NCI-H187 (cell line): ENCODE results near the gene HIPK2.
"Not testable (repeated sequence)": the region's sequence is repeated elsewhere in the genome, so short reads cannot be mapped to it uniquely, and the experiment has no call there.

Source experiments
- DNase-seq, 2 experiments: peaks; one replicate each; lab custom pipeline; 2025; lab: John Stamatoyannopoulos, UW

Gene HIPK2

DNA sequence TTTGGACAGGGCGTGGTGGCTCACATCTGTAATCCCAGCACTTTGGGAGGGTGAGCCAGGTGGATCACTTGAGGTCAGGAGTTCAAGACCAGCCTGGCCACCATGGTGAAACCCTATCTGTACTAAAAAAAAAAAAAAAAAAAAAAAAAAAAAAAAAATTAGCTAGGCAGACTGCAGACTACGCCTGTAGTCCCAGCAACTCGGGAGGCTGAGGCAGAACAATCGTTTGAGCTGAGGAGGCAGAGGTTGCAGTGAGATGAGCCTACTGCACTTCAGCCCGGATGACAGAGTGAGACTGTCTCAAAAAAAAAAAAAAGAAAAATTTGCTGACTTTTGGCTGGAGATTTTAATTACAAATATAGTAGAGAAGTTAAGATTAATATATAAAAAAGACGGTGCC, 104.0 kb downstream of the HIPK2 start:
- no peak for DNase-seq

DNA sequence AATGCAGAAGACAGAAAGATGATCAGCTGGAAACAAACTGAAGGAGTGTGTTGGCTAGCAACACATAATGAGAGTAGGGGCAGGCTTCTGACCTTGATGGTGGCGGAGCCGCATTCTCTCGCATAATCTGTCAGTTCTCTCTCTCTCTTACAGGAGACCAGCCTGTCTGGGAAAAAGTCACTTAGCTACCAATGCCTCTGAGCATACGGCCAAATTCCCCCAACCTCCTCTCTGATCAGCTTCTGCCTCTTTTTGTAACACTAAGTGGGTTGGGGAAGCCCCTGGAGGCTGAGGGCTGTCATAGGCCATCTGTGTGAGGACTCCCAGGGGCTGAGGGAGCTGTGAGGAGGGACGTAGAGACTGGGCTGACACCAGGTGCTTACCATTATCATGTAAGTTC, 104.6 kb downstream of the HIPK2 start:
- no peak for DNase-seq

DNA sequence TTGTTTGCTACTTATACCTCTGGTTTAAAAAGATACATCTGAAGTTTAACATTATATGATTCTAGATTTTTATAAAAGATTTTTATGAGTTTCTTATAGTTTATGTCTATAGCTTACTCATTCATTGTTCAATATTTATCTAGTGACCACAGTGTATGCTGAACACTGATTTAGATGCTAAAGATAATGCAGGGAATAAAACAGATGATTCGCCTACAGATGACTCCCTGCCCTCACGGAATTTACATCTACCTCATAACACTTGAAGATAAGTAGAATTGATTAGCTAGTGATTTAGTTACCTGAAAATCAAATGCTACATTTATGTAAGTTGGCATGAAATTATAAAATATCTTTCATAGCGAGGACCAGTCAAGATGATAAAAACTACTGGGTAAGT, 105.8 kb downstream of the HIPK2 start:
- DNase-seq = no peak

DNA sequence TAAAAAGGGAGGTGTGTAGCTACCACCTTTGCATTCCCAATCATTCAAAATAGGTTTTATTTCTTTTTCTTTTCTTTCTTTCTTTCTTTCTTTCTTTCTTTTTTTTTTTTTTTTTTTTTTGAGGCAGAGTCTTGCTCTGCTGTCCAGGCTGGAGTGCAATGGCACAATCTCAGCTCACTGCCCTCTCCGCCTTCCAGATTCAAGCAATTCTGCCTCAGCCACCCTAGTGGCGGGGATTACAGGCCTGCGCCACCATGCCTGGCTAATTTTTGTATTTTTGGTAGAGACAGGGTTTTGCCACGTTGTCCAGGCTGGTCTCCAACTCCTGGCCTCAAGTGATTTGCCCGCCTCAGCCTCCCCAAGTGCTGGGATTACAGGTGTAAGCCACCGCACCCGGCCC, 107.1 kb downstream of the HIPK2 start:
- not testable (repeated sequence) for DNase-seq

DNA sequence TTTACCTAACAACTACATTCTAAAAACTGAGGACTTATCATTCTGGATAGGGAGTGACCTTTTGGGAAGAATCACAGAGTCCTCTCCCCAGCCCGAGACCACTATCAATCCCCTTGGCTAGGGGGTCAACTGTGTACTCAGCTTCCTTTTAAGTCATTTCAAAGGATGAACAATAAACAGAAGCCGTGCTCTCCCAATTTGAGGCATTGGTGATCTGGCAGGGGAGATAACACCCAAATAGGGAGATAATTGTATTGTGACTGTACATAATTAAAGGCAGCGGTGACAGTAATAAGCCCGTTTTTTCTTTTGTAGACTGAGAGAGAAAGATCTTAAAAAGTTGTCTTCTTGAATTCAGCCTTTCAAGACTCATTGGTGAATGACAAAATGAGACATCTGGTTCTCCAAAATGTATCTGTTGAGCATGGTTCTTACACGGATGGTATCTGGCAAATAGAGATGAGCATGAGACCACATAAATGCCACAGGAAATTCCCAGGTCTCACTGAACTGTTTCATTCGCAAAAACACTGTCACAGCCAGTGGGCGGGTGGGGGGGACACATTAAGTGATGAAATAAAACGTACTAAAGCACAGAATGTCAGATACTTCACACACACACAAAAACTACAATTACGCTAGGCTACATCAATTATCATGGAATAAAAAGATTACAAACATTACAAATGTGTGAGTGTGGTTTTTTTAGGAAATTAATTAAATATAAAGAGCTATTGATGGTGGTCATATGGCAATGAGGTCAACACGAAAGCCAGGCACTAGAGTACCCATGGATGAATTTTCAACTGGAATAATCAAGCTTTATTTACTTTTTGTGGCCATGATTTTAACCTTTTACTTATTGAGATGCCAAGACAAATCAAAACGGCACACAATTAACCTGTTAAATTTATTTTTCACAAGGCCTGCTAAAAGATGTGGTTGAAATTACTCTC, 108.4 kb downstream of the HIPK2 start:
- no peak for DNase-seq

DNA sequence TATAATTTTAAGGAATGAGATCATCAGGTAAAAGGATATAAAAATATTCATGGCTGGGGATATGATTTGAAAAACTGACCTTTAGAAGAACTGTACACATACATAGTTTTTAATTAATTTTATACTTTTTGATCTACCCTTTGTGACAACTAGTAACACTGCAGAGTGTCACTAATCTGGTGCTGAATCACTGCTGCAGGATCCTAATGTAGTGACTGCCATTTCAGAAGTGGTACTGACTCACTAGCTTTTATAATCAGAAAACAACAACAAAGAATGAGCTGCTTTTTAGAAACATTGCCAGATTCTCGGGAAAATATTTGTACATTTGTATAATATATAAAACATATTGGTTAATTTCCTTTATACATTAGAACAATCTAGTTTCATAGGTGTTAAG, 110.4 kb downstream of the HIPK2 start:
- no peak for DNase-seq

DNA sequence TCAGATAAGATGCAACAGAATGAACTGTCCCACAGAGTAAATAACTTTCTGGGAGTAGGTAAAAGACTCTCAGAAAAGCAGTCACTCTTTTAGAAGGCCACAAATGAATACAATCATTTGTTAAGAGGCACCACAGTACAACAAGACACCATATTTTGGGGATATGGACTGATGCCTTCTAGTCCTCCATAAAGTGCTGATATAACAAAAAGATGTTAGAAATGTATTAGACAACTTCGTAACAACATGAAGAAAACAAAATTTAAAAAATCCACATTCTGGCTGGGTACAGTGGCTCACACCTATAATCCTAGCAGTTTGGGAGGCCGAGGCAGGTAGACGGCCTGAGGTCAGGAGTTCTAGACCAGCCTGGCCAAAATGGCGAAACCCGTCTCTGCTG, 111.3 kb downstream of the HIPK2 start:
- no peak for DNase-seq

DNA sequence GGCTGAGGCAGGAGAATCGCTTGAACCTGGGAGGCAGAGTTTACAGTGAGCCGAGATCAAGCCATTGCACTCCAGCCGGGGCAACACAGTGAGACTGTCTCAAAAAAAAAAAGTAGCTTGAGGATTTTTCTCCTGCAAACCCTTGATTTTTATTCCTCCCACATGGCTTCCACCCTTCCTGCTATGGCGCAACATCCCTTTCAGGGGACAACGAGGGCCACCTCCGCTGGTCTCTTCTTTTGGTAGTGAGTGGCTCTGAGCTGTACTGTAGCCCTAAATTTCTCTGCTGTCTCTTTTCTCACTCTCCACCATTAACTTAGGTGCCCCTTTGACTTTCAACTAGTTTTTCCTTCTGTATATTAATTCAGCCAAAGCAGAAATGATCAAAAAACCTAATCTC, 113.4 kb downstream of the HIPK2 start:
- no peak for DNase-seq

DNA sequence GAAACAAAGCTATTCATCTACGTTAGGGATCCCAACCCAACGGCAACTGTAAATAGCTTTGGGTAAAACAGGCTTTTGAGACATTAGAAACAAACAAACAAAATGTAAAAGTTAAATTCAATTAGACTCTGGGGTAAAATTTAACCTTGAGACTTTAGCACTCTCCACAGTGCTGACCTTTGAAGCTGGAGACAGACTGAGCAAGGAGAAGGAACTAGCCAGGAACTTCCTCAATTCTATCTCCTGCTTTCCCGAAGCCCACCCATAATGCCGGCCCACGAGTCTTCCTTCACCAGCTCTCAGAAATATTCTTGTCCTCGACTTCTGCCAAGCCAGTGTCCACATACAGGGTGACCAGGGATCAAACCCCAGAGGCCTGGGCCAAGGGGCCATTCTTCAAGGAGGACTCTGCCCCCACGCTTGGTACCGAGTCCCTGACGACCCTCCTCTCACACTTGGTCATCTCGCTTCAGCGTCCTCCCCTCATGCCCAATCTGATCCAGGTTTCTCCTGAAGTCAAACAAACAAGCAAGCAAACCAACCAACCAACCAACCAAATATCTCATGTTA, 114.1 kb downstream of the HIPK2 start:
- no peak for DNase-seq

DNA sequence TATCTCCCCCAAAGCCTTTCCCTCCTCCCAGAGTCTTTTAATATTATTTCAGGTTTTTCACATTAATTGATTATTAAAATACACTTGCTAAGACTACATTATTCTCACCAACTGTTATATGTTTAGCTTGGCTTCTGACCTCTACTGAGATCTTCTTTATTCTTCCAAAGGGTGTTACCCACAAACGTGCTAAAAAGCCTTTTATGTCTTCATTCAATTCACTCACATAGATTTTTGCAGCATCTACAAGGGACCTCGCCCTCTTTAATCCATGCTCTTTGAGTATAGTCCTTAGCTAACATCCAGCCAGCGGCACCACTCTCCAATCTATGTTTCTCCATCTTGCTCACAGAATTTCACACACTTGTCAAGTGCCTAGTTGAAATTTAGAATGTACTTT, 115.9 kb downstream of the HIPK2 start:
- no peak for DNase-seq

DNA sequence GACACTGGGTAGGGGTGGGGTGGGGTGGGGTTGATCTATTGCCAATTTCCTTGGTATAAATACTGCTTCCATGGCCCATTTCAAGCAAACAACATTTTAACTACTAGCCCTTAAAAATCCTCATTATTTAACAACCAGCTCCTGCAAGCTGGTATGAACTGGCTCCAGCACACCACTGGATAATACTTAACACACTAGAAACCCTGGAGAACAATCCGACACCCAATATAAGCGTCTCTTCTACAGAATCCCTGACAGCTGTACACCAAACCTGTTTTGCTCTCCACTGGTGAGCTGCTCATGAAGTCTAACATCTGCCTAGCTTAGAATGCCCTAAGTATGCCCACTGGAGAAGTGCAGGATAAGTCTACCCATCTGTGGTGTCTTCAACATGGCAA, 116.8 kb downstream of the HIPK2 start:
- no peak for DNase-seq

DNA sequence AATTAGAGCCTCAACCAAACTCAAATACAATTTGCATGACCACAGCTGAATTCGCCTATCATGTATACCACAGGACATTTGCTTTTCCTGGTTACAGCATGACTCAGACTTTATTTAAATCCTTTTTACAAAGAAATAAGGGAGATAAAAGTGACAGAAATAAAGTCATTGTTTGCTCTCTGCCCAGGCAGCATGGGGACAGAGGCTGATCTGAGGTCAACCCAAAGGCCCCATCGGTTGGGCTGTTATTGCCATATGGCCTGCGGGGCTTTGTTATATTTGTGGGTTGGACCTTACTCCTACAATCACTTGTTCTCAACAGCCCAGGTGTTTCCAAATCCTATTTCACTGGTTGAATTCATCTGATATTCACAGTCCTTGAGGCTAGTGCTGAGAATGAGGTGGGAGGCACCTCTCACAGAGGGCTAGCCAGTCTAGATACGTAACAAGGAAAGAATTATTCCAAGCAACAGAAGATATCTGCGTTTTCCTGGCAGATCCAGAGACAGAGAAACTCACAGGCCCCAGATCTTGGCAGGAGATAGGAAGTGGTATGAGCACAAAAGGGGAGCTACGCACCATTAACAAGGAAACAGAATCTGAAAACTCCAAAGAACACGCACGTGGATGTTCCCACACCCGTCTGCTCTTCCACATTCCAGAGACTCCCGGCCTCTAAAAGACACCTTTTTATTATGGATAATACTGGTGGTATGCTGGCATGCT, 117.3 kb downstream of the HIPK2 start:
- no peak for DNase-seq

DNA sequence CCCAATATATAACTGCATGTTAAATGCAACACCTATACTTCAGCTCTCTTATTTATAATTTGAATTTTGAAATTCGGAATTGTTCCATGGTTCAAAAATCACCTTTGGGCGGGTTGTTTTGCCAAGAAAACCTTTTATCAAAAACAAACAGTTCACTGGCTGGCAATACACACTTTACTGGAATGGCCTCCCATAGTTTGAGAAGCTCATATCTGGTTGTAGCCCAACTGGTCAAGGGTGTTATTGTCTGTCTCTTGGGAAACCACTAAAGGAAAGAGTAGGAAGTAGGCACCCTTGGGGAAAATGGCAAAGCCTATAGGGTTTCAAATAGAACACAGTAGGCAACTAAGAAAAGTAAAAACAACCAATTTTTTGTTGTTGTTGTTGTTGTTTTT, 117.9 kb downstream of the HIPK2 start:
- no peak for DNase-seq

DNA sequence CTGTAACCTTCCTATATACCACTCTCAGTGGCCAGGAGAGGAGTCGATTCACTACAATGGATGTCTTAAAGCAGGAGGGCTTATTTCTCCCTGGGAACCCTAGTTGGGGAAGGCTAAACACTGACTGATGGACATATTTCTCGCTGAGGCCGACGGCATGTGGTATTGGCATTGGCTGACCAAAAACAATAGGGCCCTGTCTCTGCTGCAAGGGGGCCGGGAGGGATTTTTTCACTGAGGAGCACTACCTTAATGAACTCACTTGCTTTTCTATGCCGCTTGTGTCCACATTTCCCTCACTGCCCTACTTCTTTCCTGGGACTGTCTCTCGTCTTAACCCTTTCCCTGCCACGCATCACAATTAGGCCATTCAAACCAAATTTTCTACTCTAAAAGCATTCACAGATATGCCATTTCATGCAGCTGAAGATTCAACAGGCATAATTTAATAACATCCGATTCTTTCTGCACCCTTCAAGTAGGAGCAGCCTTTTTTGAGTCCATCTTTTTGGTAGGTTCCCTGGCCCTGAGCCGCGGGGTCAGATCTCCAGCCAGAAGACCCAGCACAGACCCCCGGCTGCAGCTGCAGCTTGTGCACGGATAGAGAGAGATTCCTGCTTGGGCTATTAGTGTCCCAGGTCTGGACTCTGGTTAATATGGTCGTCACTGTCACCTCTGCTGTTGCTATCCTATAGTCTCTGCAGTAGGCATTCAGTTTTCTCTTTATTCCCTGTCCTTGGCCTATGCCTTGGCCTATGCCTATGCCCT, 118.7 kb downstream of the HIPK2 start:
- no peak for DNase-seq

DNA sequence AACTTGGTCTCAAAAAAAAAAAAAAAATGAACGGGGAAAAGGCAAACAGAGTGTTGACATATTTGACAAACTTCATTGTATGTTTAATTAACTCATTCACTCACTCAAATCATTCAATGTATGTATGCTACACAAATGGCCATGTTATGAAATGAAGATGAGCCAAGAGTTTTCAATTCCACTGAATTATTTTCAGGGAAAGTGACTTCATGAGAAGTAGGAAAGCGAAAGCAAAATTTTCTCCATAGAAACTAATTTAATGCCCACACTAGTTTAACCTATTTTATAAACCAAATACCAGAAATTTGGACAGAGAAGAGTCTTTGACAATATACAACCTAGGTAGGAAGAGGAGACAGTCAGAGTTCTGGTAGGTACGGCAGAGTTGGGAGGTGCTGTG, 119.5 kb downstream of the HIPK2 start:
- no peak for DNase-seq

DNA sequence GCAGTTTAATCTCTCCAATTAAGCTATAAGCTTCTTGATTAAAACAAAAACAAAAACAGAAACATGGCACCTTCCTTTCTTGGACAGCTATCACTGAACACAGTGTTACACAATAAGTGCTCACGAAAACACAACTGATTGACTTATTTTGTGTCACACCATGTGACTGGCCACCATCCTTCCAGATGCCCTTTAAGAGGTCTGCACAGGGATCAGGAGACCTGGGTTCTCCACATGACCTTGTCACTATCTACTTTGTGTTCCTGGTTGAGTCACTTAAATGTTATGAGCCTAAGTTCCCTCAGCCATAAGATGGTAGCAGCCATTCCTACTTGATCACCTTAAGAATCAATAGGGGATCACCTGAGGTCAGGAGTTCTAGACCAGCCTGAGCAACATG, 120.1 kb downstream of the HIPK2 start:
- no peak for DNase-seq

DNA sequence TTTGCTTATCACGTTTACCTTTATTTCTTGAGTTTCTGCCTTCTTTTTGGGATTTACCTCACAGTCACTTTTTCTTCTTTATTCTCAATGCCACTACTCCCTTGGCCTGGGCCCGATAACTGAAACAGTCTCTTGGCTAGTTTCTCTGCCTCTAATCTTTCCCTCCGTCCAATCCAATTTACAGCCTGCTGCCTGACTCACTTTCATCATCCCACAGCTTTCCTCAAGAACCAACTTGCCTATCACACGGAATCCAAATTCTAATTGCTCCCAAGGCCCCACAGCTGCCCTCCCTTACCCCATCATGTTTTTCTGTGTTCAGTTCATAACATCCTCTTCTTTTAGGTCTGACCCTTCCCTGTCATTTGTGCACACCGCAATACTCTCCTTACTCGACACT, 121.4 kb downstream of the HIPK2 start:
- DNase-seq = no peak

DNA sequence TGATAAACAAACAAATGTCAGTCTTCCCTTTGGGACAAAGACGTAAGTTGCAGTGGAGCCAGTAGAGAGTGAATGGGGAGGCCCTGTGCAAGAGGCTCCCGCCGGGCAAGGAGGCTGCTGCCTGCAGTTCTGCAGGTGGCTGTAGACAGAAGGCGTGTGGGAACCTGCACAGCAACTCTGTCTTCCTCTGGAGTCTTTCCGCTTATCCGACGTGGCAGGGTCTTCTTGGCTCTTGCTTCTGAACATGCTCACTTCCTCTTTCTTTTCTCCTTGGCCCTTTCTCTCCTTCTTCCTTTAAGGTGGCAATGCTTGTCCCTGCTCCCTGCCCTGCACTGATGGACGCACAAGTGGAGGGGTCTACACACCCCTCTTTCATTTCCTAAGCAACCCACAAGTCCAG, 122.5 kb downstream of the HIPK2 start:
- DNase-seq = no peak

DNA sequence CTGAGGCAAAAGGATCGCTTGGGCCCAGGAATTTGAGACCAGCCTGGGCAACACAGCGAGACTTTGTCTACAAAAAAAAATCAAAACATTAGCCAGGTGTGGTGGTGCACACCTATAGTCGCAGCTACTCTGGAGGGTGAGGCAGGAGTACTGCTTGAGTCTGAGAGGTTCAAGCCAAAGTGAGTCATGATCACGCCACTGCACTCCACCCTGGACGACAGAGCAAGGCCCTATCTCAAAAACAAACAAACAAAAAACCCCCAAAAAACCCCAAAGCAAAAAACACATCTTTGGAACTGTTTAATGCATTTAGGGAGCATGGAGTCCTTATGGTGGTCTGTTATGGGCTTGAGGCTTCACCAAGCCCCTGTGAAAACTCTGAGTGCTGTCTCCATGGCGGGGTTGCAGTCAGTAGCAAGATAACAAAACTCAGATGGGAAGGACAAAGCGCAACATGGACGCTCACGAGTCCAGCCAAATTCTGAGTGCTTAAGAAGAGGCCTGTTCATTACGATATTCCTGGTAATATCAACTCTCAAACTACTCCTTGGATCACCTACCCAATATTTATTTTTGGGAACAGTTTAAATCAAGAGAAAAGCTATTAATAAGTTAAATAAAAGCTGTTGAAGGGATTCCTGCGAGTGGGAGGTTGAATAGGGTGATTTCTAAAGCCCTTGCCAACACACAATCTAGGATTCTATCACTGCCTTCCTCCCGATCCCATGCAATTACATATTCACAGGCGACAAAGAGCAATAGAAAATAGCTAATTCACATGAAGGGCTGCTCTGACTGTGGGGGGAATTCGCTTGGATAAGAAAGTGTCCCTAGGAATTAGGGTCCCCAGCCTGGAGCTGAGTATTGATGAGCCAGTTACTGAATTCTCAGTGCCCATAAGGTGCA, 123.3 kb downstream of the HIPK2 start:
- DNase-seq = no peak

DNA sequence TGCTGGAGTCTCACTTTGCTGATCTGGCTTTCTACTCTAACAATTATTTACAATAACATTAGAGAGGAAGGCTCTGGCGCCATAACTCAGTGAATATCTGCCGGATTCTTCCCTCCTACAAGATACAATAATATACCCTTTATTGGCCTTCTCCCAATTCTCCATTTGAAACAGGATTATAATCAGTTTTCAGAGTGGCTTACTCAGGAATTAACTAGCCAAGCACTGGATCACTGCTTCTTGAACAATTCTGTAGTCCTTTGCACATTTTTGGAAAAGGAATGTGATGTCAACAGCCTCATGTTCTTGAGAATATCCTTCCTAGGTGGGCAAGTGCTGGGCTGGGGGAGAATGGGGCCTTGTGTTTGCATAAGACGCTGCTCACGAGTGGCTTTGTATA, 125.9 kb downstream of the HIPK2 start:
- DNase-seq = no peak

DNA sequence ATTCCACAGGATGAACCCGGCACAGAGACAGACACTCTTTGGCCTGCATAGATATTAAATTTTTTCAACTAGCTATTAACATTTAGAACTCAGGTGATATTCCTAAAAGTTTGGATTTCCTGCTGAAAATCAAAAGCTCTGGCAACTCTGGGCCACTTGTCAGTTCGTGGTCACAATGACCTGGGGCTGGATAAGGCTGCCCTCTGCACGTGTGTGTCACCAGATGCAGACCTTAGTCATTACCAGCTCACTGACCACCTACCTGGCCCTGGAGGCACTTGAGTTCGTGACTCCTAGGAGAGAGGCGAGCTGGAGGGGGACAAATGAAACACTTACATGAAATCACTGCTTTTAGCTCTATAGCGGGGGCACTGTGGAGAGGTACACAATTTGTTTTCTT, 126.5 kb downstream of the HIPK2 start:
- no peak for DNase-seq
